Gastroesophageal sphincter (tissue), 3 donors: ENCODE measurements around the gene ZNF496.

Experiments used
- POLR2AphosphoS5 ChIP-seq: sonication (generic); formaldehyde crosslinking; IDR thresholded peaks from one replicate; pipeline ENCODE4 v1.6.1; 2017; ENCODE audit warnings: antibody characterized with exemption
- TF ChIP-seq, protein P1 (sequence below), 4 experiments: fragments of 200-600 bp in 2 of 4; fragments of 450-650 bp in 2 of 4; sonication (generic) in 1 of 4; IDR thresholded peaks; one replicate each; pipeline ENCODE4 v1.5.1; 2017 to 2019; ENCODE audit warnings: antibody characterized with exemption in 4 of 4, mild to moderate bottlenecking in 2 of 4, moderate library complexity in 2 of 4

DNA sequence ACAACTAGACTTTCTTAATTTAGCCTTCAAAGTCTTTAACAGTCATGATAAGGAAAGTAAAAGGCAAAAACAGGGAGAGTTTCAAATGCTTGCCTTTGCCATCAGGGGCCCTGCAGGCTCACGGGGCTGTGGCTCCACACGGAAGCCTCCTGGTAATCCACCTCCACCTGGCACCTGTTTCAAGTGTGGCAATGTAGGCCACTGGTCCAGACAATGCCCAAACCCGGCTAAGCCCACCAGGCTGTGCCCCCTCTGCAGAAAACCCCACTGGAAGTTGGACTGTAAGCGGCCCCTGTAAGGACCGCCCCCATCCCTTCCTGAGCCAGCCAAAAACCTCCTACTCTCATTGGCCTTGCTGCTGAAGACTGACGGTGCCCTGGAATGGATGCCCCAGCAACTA is 43.3 kb downstream of the ZNF496 start:
- TF ChIP-seq, protein P1, sequence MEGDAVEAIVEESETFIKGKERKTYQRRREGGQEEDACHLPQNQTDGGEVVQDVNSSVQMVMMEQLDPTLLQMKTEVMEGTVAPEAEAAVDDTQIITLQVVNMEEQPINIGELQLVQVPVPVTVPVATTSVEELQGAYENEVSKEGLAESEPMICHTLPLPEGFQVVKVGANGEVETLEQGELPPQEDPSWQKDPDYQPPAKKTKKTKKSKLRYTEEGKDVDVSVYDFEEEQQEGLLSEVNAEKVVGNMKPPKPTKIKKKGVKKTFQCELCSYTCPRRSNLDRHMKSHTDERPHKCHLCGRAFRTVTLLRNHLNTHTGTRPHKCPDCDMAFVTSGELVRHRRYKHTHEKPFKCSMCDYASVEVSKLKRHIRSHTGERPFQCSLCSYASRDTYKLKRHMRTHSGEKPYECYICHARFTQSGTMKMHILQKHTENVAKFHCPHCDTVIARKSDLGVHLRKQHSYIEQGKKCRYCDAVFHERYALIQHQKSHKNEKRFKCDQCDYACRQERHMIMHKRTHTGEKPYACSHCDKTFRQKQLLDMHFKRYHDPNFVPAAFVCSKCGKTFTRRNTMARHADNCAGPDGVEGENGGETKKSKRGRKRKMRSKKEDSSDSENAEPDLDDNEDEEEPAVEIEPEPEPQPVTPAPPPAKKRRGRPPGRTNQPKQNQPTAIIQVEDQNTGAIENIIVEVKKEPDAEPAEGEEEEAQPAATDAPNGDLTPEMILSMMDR (IDR thresholded peaks at IDR 0.05), result no peak
- no peak for TF ChIP-seq POLR2AphosphoS5
